HG03108 (cell line): ENCODE results near the gene MBLAC1.

Source experiments
- ATAC-seq: cut with Tn5 transposase; IDR thresholded peaks from one replicate; pipeline ENCODE4 v1.9.1; 2021; ENCODE audit warnings: moderate library complexity; ENCODE audit not compliant: unreplicated experiment

Gene MBLAC1

DNA sequence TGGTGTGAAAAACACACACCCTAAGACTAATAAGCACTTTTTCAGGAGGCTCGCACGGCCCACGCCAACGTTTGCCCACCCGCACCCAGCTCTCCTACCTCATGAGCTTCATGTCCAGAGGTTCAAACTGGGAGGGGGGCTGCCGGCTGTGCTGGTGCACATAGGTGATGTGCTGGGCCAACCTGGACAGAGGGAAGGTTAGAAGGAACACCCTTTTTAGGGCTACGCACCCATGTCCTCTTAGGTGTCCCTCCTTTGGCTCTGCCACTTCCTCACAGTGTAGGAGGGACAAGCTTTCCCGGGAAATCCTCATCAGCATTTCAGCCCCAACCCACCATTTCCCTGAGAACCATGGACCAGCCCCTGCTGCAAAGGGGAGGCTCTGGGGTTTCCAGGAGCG lies 31.5 kb upstream of the MBLAC1 start:
- no peak for ATAC-seq

DNA sequence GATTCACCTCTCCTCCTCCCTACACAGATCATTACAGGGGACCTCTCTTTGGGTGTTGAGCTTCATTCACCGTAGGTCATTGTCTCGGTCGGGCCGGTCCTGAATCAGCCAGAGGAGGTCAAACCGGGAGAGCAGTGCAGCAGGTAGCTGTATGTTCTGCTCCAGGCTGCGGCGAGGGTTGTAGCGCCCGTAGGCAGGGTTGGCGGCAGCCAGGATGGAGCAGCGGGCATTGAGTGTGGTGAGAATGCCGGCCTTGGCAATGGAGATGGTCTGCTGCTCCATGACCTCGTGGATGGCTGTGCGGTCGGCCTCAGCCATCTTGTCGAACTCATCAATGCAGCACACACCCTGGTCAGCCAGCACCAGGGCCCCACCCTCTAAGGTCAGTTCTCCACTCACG lies 31.1 kb upstream of the MBLAC1 start:
- no peak for ATAC-seq

DNA sequence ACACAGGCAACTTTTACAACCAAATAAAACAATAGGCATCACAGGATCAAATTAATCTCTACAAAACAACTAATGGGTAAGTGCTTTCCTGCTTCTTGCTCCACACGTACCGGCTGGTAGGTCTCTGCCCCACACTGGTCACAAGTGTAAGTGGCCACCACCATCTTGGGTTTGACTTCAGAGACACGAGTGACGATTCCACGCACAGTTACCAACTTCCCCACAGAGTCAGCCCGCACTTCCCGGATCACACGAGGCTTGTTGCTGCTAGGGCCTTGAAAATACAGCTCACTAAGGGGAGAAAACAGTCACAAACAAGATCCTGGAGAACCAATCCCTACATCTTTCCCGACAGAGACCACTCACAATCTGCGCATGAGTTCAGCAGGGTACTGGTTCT lies 27.9 kb upstream of the MBLAC1 start:
- ATAC-seq = no peak

DNA sequence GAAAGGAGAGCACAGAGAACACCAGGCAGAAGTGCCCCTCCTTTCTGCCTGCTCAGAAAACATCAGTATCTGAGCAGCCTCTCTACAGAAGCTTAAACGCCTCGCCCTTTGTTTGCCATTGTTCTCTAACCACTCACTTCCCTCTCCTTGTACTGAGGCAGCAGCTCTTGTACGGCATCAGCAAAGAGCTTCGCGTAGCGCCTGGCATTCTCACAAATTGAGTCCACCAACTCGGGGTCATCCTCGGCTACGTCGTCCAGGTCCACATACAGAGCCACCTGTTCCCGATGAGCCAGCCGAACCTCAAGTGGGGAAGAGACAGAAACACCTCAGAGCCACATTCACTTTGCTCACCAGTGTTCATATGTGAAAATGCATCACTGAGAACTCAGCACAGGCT lies 27.3 kb upstream of the MBLAC1 start:
- no peak for ATAC-seq

DNA sequence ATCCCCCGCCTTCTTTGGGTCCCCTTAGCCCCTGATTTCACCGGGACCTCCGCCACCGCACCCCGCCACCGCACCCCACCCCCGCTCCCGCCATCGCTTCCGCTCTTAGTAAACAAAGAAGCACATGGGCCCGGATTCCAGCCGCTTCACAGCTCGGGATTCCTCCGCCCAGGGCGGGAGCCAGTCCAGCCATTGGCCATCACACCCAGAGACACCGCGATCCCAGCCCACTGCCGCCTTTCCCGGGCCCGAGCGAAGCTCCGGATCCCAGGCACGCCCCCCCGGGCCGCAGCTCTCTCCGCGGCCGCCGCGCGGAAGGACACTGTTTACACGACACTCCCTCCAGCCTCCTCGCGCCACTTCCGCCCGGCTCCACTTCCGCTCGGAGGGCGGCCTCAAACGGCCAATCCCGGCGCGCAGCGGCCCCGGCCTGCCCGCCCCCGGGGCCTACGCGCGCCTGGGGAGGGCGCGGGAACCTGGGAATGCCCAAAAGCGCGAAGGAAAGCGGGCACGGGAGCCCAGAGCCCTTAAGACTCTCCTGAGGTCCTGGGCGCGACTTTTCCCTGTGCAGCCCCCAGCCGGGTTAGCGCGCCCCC lies 26.2 kb upstream of the MBLAC1 start:
- ATAC-seq = peak; percentile 62

DNA sequence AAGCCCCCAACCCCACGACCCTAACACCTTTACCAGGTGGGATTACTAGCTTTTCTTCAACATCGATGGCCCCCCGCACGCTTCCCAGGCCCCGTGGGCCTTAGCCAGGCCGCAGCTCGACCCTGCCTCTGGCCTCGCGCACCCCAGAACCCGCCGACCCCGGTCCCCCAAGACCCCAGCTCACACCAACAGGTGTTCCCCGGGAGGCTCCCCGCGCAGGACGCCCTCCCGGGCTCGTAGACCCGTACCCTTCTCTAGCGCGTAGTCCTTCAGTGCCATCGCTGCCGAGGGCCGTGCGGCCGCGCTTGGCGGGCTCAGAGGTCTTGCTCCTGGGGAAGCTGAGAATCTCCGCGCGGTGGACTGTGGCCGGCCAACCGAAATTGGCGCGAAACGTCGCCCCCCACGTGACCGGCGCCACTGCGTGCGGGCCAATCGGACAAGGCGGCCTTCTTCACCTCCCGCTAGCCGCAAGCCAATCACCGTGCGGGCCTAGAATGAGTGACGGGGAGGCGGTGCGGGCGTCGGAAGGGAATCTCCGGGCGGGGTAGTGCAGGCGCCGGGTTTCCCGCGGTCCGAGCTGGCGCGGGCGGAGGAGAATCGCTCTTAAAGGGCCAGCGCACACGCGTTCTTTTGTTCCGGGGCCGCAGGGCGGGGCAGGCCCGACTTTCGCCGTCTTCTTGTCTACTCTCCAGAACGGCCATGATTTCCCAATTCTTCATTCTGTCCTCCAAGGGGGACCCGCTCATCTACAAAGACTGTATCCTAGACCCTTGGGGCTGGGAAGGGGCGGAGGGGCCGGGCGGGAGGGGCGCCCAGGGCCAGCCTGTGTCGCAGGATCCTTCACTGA lies 25.5 kb upstream of the MBLAC1 start, which contains the start of the genes AP4M1 and MCM7:
Gene AP4M1, plus strand, starts transcription at position 628 of the 847 bp plus-strand sequence. Its CDS starts 72 bp downstream, at position 700.
Gene MCM7, minus strand, starts transcription at position 382 of the 847 bp plus-strand sequence. Its CDS starts 103 bp downstream, at position 279.
- peak; percentile 86 for ATAC-seq

DNA sequence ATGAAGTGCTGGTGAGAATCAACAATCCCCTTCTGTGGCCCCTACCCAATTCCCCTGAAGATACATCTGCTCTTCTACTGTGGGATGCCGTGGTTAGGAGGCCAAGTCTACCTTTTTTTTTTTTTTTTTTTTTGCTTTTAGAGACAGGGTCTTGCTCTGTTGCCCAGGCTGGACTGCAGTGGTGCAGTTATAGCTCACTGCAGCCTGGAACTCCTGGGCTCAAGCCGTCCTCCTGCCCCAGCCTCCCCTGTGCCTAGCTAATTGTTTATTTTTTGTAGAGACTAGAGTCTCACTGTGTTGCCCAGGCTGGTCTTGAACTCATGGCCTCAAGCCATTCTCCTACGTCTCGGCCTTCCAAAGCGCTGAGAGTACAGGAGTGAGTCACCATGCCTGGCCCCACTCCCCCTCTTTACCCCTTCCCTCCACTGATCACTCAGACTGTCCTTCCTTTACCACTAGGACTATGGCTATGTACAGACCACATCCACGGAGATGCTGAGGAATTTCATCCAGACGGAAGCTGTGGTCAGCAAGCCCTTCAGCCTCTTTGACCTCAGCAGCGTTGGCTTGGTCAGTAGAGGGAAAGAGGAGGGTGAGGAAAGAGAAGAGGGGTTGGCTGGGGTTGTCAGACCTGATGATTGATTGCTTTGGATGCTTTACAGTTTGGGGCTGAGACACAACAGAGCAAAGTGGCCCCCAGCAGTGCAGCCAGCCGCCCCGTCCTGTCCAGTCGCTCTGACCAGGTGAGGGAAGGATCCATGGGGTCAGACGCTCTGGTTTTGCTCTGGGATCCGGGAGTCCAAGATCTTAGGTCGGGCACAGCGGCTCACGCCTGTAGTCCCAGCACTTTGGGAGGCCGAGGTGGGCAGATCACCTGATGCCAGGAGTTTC lies 23.6 kb upstream of the MBLAC1 start:
- ATAC-seq = no peak

DNA sequence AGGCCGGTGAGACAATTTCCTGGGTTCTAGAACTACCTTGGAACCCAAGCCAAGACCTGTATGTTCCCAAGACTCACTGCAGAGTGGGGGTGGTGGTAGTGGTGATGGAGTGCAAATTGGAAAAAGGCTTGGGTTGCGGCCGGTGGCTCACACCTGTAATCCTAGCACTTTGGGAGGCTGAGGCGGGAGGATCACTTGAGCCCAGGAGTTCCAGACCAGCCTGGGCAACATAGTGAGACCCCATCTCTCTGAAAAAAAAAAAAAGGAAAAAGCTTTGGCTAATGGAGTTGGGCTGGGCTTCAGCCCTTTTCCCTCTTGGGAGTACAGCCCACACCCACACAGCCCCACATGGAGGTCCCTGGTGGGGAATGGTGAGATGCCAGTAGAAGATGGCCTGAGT lies 21.2 kb upstream of the MBLAC1 start:
- ATAC-seq = no peak

DNA sequence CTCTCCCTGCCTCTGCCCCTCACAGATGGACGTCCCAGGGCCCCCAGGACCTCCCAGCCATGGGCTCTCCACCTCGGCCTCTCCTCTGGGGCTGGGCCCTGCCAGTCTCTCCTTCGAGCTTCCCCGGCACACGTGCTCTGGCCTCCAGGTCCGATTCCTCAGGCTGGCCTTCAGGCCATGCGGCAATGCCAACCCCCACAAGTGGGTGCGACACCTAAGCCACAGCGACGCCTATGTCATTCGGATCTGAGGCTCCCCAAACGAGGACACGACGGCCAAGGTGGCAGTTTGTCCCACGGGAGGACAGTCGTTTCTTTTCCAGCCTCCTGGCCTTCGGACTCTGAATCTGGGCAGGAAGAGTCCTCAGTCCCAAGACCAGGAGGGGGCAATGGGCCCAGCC lies 20.1 kb upstream of the MBLAC1 start:
- ATAC-seq = no peak

DNA sequence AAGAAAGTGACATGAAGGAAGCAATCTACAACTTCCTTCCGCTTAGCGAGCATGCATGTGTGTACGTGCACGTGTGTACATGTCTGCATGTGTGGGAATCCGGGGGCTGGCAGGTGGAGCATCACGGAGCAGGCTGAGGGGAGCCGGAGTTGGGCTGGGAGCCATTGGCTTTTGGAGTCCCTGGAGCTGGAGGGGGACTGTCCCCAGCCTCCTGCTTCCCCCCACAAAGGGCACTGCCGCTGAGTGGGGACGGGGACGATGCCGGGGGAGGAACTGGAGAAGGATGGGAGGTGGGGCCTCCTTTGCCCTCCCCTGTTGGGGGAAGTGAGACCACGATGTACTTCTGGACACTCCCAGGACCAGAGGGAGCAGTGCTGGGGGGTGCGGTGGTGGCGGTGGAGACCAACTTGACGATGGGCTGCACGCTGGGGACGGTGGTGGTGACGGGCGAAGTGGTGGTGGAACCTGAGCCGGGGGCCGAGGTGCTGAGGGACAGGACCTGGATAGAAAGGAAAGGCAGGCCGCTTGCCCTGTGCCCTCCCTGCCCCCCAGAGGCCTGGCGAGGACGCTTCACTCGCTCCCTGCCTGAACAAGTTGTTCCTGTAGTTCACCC lies 19.5 kb upstream of the MBLAC1 start:
- ATAC-seq = no peak

DNA sequence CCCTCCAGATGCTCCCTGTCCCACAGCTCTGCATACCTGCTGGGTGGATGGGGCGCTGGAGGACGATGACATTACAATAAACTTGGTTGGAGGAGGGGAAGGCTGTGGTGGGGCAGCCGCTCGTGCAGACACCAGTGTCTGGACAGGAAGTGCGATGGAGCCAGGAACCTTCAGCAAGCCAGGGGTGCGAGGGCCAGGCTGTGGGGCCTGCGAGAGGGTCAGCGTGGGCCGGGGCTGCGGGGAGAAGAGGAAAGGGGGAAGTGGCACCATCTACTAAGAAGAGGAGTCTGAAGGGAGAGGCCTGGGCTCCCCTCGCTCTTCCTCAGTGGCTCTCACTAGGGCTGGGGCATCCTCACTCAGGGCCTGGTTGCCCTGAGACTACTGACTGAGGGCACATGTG lies 18.9 kb upstream of the MBLAC1 start:
- no peak for ATAC-seq

DNA sequence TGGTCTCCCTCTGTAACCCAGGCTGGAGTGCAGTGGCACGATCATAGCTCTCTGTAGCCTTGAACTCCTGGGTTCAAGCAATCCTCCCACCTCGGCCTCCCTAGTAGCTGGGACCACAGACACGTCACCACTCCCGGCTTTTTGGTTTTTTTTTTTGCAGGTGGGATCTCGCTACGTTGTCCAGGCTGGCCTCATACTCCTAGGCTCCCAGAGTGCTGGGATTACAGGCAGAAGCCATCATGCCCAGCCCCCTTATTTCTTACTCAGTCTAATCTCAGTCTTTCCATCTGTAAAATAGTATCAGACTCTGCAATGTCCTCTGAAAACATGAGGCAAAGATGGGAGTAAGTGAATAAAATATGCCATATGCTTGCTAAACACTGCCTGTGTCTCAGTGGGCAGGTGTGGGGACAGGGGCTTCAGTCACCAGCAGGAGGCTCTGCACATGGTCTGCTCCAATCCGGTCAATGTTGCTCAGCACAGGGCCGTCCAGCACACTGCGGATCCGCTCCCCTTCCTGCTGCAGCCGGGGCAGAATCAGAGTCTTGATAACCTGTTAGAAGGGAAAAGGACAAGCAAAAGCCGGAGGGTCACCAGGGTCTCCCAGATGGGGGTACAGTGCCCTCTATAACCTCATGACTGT lies 17.1 kb upstream of the MBLAC1 start:
- ATAC-seq = no peak

DNA sequence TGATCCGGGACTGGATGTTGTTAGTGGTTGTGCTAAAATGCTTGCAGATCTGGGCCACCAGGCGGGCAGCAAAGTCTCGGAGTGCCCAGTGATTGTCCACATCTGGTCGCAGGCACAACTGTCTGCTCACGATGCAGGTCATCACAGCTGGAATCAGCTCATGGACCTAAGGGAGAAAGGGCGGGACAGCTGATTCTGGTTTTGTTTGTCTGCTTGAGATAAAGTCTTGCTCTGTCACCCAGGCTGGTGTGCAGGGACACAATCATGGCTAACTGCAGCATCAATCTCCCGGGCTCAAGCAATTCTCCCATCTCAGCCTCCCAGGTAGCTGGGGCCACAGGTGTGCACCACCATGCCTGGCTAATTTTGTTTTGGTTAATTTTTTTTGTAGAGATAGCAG lies 15.6 kb upstream of the MBLAC1 start:
- ATAC-seq = no peak

DNA sequence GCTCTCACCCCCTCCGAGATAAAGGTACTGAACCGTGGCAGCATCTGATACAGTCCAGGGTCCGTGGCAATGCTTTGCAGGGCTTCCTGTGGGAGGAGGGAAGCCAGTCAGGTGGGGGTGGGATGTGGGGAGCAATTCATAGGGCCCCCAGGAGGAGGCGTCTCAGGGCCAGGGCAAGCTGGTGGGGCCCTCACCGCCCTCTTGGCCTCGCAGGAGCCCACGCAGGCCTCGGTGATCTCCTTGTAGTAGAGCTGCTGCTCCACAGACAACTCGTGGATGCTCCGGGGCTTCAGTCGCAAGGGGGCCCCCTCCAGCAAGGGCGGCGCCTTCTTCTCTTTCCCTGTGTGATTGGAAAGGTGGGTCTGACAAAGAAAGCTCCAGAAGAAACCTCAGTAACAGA lies 14.9 kb upstream of the MBLAC1 start:
- no peak for ATAC-seq

DNA sequence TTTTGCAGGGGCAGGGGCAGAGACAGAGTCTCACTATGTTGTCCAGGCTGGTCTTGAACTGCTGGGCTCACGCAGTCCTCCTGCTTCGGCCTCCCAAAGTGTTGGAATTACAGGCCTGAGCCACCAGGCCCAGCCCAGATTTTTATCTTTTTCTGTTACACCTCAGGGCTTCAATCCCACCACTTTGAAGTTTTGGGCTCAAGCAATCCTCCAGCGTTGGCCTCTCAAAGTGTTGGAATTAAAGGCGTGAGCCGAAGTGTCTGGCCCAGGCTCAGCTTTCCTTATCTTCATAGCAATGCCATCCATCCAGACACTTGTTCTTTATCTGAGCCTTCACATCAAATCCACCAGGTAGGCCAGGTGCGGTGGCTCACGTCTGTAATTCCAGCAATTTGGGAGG lies 11.7 kb upstream of the MBLAC1 start:
- ATAC-seq = no peak

DNA sequence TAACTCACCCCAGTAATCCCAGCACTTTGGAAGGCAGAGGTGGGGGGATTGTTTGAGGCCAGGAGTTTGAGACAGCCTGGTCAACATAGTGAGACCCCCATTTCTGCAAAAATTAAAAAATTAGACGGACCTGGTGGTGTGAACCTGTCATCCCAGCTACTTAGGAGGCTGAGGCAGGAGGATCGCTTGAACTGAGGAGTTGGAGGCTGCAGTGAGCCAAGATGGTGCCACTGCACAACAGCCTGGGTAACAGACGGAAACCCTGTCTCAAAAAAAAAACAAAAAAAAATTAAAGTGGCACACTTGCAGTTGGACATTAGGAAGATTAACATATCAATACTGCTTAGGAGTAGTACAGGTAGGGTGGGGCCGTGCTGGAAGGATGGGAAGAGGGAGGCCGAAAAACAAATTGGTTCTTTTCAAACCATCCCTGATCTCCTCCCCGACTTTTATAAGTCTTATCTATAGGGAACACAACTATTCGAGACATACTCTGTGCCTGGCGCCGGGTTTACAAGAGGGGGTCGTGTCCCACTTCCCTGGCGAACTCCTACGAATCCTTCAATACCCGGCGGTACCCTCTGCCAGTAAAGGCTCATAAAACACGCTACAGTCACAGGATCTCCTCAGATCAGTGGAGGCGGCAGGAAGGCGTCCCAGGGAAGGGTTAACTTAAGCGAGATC lies 8.2 kb upstream of the MBLAC1 start:
- ATAC-seq = no peak

DNA sequence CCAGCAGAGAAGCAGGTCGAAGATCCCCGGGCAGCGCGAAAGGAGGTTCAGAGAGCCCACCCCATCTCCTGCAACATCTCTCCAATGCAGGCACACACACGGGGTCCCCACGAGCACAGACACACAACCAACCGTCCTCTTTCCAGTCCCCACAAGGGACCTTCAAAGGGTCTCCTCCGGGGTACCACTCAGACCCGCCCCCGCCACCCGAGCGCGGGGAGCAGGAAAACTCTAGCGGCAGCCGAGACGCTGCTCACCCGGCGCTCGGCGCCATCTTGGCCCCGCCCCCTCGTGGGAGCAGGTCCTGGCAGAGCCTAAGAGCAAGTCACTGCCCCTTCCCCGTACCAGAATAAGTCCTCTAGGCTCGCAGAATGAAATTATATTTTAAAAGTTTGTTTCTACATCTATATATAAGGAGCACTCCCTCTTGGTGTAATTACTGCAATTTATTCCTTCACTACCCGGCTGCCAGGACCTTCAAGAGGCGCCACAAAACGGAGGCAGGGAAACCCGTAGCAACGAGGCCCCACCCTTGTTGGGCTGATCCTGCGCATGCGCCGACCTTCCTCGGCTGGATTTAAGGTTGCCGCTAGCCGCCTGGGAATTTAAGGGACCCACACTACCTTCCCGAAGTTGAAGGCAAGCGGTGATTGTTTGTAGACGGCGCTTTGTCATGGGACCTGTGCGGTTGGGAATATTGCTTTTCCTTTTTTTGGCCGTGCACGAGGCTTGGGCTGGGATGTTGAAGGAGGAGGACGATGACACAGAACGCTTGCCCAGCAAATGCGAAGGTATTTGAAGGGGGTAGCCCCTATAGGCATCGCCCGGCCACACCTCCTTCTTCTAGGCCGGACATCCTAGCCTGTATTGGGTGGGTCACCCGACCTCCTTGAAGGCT lies 7.4 kb upstream of the MBLAC1 start, which contains the start of the genes CNPY4 and TAF6:
Gene CNPY4, plus strand, starts transcription at position 563 of the 898 bp plus-strand sequence. Its CDS starts 111 bp downstream, at position 674.
Gene TAF6, minus strand, starts transcription at position 287 of the 898 bp plus-strand sequence. CDS start 5,149 bp downstream, outside the sequence.
- ATAC-seq = peak; percentile 62

DNA sequence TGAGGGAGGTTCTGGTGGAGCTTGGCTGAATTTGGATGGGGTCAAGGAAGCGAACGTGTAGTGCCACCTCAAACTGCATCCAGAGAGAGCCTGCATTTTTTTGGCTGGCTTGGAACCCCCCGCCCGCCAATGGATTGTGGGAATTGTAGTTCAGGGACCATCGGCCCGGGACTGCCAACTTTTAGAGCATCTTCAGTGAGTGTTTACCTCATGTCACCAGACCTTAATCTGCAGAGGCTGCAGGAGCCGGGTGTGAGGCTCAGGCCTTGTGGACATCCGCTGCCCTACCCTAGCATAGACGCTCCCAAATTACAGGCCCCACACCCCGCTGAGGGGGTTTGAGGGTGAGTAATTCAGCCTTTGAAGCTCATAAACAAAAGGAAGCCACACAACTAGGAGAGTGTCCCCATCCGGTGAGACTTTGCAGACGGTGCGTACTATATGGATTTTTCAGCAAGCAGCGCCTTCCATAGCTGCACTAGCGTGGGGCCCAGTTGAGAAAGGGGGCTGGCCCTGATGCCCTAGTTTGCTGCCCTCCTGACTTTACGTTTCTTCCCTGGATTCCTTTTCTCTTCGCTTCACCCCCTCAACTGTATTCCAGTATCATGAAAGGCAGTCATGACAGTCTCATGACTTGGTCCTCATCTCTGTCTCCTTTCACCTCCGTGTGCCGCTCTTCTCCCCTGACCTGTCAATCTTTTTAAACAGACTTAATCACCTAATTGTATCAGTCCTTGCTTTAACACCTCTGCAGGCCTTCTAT lies 6.6 kb upstream of the MBLAC1 start:
- peak; percentile 29 for ATAC-seq
